HEK293 (cell line): ENCODE measurements around the gene CAMKK1.

ENCODE experiments used
- CTCF ChIP-seq: fragments of 450-650 bp; formaldehyde crosslinking; IDR thresholded peaks from 2 replicates; pipeline ENCODE4 v1.5.1; 2016; ENCODE audit warnings: missing biosample characterization, missing genetic modification characterization
- HOXD13 ChIP-seq: sonication (generic); formaldehyde crosslinking; IDR thresholded peaks from 2 replicates; pipeline ENCODE4 v1.8.0; 2022; ENCODE audit warnings: missing genetic modification reagents, borderline replicate concordance
- PATZ1 ChIP-seq: fragments of 450-650 bp; formaldehyde crosslinking; IDR thresholded peaks from 2 replicates; pipeline ENCODE4 v1.5.1; 2016; ENCODE audit warnings: missing biosample characterization, missing genetic modification characterization
- REST ChIP-seq: fragments of 450-650 bp; formaldehyde crosslinking; IDR thresholded peaks from 2 replicates; pipeline ENCODE4 v1.5.1; 2016; ENCODE audit warnings: missing biosample characterization, missing genetic modification characterization
- YY1 ChIP-seq: fragments of 450-650 bp; formaldehyde crosslinking; IDR thresholded peaks from 2 replicates; pipeline ENCODE4 v1.5.1; 2018; ENCODE audit warnings: missing biosample characterization, missing genetic modification characterization
- ZBTB44 ChIP-seq: fragments of 450-650 bp; IDR thresholded peaks from 2 replicates; pipeline ENCODE4 v1.5.1; 2018; ENCODE audit warnings: missing biosample characterization, mild to moderate bottlenecking, missing genetic modification characterization
- ZNF350 ChIP-seq: fragments of 450-650 bp; formaldehyde crosslinking; IDR thresholded peaks from 2 replicates; pipeline ENCODE4 v1.5.0; 2017; ENCODE audit warnings: missing biosample characterization, mild to moderate bottlenecking, missing genetic modification characterization
- ZNF354C ChIP-seq: fragments of 450-650 bp; formaldehyde crosslinking; IDR thresholded peaks from 2 replicates; pipeline ENCODE4 v1.5.1; 2016; ENCODE audit warnings: missing biosample characterization, missing genetic modification characterization, low read depth, borderline replicate concordance
- ZNF391 ChIP-seq: fragments of 450-650 bp; formaldehyde crosslinking; IDR thresholded peaks from 2 replicates; pipeline ENCODE4 v1.5.1; 2016; ENCODE audit warnings: low read depth, missing biosample characterization, missing genetic modification characterization, borderline replicate concordance
- ZNF639 ChIP-seq: fragments of 450-650 bp; formaldehyde crosslinking; IDR thresholded peaks from 2 replicates; pipeline ENCODE4 v1.5.1; 2016; ENCODE audit warnings: missing biosample characterization, missing genetic modification characterization
- ZSCAN30 ChIP-seq: fragments of 450-650 bp; IDR thresholded peaks from 2 replicates; pipeline ENCODE4 v1.5.1; 2018; ENCODE audit warnings: missing biosample characterization, mild to moderate bottlenecking, missing genetic modification characterization, moderate library complexity

GRCh38 chr17:3935825-3936355, 43.0 kb upstream of the CAMKK1 start:
- TF ChIP-seq ZBTB44 (tag by site-specific recombination), result no peak
- TF ChIP-seq ZNF354C, result no peak
- no peak for TF ChIP-seq ZSCAN30 (tag by site-specific recombination)
- no peak for TF ChIP-seq YY1 (tag by site-specific recombination)
- TF ChIP-seq ZNF350 (tag by site-specific recombination), result no peak
- no peak for TF ChIP-seq HOXD13
- TF ChIP-seq ZNF391 (tag by site-specific recombination), result no peak
- no peak for TF ChIP-seq PATZ1 (tag by site-specific recombination)
- TF ChIP-seq CTCF, result no peak
- no peak for TF ChIP-seq ZNF639
- TF ChIP-seq REST (tag by site-specific recombination), result no peak
